HepG2 (cell line): ENCODE data around the gene ECE2. TPM values are rescaled to one million over a fixed set of nuclear protein-coding genes. Genes with fewer than 3 reads are reported as not detected.

Experiments
- AKAP8 ChIP-seq: sonication (generic); formaldehyde crosslinking; IDR thresholded peaks from 2 replicates; pipeline ENCODE4 v1.5.1; 2020; ENCODE audit warnings: mild to moderate bottlenecking, missing genetic modification reagents
- ATM ChIP-seq: fragments of 450-650 bp; IDR thresholded peaks from 2 replicates; pipeline ENCODE4 v1.7.1; 2017; ENCODE audit warnings: mild to moderate bottlenecking, borderline replicate concordance
- CENPX ChIP-seq: sonication (generic); formaldehyde crosslinking; IDR thresholded peaks from 2 replicates; pipeline ENCODE4 v1.9.0; 2021; ENCODE audit warnings: mild to moderate bottlenecking, missing genetic modification reagents, moderate library complexity
- CREM ChIP-seq, 2 experiments: sonication (generic) in 1 of 2; formaldehyde crosslinking in 1 of 2; IDR thresholded peaks; 2 replicates each; pipeline versions ENCODE4 v1.4.0 to v1.6.1; 2016 to 2020; ENCODE audit warnings: antibody characterized with exemption in 1 of 2, mild to moderate bottlenecking in 1 of 2, missing genetic modification reagents in 1 of 2
- FOXK2 ChIP-seq: fragments of 450-650 bp; IDR thresholded peaks from 2 replicates; pipeline ENCODE4 v1.6.1; 2016
- GLI4 ChIP-seq: sonication (generic); formaldehyde crosslinking; IDR thresholded peaks from 2 replicates; pipeline ENCODE4 v1.5.1; 2020; ENCODE audit warnings: missing genetic modification reagents, mild to moderate bottlenecking, moderate library complexity, borderline replicate concordance
- HMG20A ChIP-seq: IDR thresholded peaks from 2 replicates; pipeline ENCODE4 v1.6.1; 2016; ENCODE audit warnings: borderline replicate concordance
- HNRNPUL1 ChIP-seq: fragments of 200-400 bp; formaldehyde crosslinking; IDR thresholded peaks from 2 replicates; pipeline ENCODE4 v1.6.1; 2017; ENCODE audit warnings: low read depth, mild to moderate bottlenecking, low read length, moderate library complexity
- JUNB ChIP-seq: sonication (generic); formaldehyde crosslinking; IDR thresholded peaks from 2 replicates; pipeline ENCODE4 v1.8.0; 2022; ENCODE audit warnings: missing genetic modification reagents, mild to moderate bottlenecking, borderline replicate concordance
- KDM5B ChIP-seq: sonication (generic); formaldehyde crosslinking; IDR thresholded peaks from 2 replicates; pipeline ENCODE4 v1.4.0; 2020; ENCODE audit warnings: missing genetic modification reagents, mild to moderate bottlenecking, borderline replicate concordance
- KLF13 ChIP-seq: sonication (generic); formaldehyde crosslinking; IDR thresholded peaks from 2 replicates; pipeline ENCODE4 v1.4.0; 2020; ENCODE audit warnings: mild to moderate bottlenecking, missing genetic modification reagents
- MBD4 ChIP-seq: IDR thresholded peaks from 2 replicates; pipeline ENCODE4 v1.6.1; 2012; ENCODE audit warnings: low read length, inconsistent platforms, borderline replicate concordance
- MIXL1 ChIP-seq: IDR thresholded peaks from 2 replicates; pipeline ENCODE4 v1.6.1; 2016
- TOPORS ChIP-seq: sonication (generic); formaldehyde crosslinking; IDR thresholded peaks from 2 replicates; pipeline ENCODE4 v1.8.0; 2023; ENCODE audit warnings: mild to moderate bottlenecking, missing genetic modification reagents
- ZBTB43 ChIP-seq: sonication (generic); formaldehyde crosslinking; conservative IDR thresholded peaks from 2 replicates; pipeline ENCODE4 v1.4.0; 2020; ENCODE audit warnings: missing genetic modification reagents
- ZNF142 ChIP-seq: sonication (generic); formaldehyde crosslinking; IDR thresholded peaks from 2 replicates; pipeline ENCODE4 v1.4.0; 2020; ENCODE audit warnings: missing genetic modification reagents
- ZNF17 ChIP-seq: sonication (generic); formaldehyde crosslinking; IDR thresholded peaks from 2 replicates; pipeline ENCODE4 v1.5.0; 2020; ENCODE audit warnings: mild to moderate bottlenecking, missing genetic modification reagents
- ZNF260 ChIP-seq: sonication (generic); formaldehyde crosslinking; IDR thresholded peaks from 2 replicates; pipeline ENCODE4 v1.4.0; 2020; ENCODE audit warnings: missing genetic modification reagents, low read depth, mild to moderate bottlenecking, borderline replicate concordance
- ZNF512 ChIP-seq: sonication (generic); formaldehyde crosslinking; IDR thresholded peaks from 2 replicates; pipeline ENCODE4 v1.4.0; 2020; ENCODE audit warnings: mild to moderate bottlenecking, missing genetic modification reagents
- ZNF737 ChIP-seq: sonication (generic); formaldehyde crosslinking; IDR thresholded peaks from 2 replicates; pipeline ENCODE4 v1.5.0; 2020; ENCODE audit warnings: missing genetic modification reagents, mild to moderate bottlenecking, borderline replicate concordance
- ZNF773 ChIP-seq: sonication (generic); formaldehyde crosslinking; IDR thresholded peaks from 2 replicates; pipeline ENCODE4 v1.4.0; 2020; ENCODE audit warnings: missing genetic modification reagents, borderline replicate concordance
- polyA plus RNA-seq, 8 experiments: library from polyadenylated mRNA; depleted of rRNA in 3 of 8; stranded (reverse) in 7 of 8; unstranded in 1 of 8; fragments of >200 nt; fragmentation: Illumina TruSeq in 4 of 8; extraction: Trizol in 4 of 8; gene quantifications; 2 replicates each; pipeline versions ENCODE4 v1.2.1 to v1.2.3, GENCODE V29; 2011 to 2016; ENCODE audit warnings: low read depth in 4 of 8, missing spikeins in 1 of 8, mixed read lengths in 1 of 8; ENCODE audit not compliant: insufficient read depth in 1 of 8
- total RNA-seq, 5 experiments: library from RNA; depleted of rRNA; stranded (reverse); fragments of >200 nt; fragmentation: Illumina TruSeq; extraction: Trizol; gene quantifications; 2 replicates each; pipeline ENCODE4 v1.2.3, GENCODE V29; 2016; ENCODE audit warnings: low read depth in 1 of 5

ECE2 gene
- total and polyA plus RNA-seq, 2 of the 13 experiments (the other 11 are each of a cell fraction or from before 2014, with no cell fraction given): not detected

GRCh38 chr3:184248454-184249411, 27.1 kb upstream of the ECE2 start, which contains the start of gene ALG3 (continued):
- TF ChIP-seq ZNF142 (no peak), TOPORS (CRISPR knock-in tag) (no peak), FOXK2 (no peak), ATM (no peak), ZNF260 (no peak), ZNF512 (CRISPR knock-in tag) (0 out of 2 replicates have a peak, but pooled peaks have one; percentile 78), ZBTB43 (CRISPR knock-in tag) (no peak), MIXL1 (CRISPR knock-in tag) (0 out of 2 replicates have a peak, but pooled peaks have one; percentile 53), GLI4 (CRISPR knock-in tag) (no peak), ZNF737 (CRISPR knock-in tag) (no peak), CENPX (CRISPR knock-in tag) (no peak), CREM (IDR thresholded peaks at IDR 0.05) (0 out of 2 replicates have a peak, but pooled peaks have one; percentile 17), CREM (CRISPR knock-in tag; IDR thresholded peaks at IDR 0.05) (no peak), ZNF773 (peak; percentile 91), ZNF17 (0 out of 2 replicates have a peak, but pooled peaks have one; percentile 59), KDM5B (CRISPR knock-in tag) (peak; percentile 87), HMG20A (CRISPR knock-in tag) (0 out of 2 replicates have a peak, but pooled peaks have one; percentile 7), JUNB (CRISPR knock-in tag) (no peak), AKAP8 (CRISPR knock-in tag) (peak; percentile 75; the same call in 1 of the 2 replicates), MBD4 (no peak), KLF13 (CRISPR knock-in tag) (no peak), HNRNPUL1 (0 out of 2 replicates have a peak, but pooled peaks have one; percentile 52)
